Endothelial cell of umbilical vein (primary cell): ENCODE data around the gene CCDC3.

Experiments
- JUN ChIP-seq: IDR thresholded peaks from 2 replicates; pipeline ENCODE4 v1.6.1; 2011; ENCODE audit warnings: borderline replicate concordance, low read depth; ENCODE audit not compliant: insufficient read length, insufficient read depth
- TF ChIP-seq, protein P1 (sequence below), 2 donors: IDR thresholded peaks; 1 replicate in 1 of 2; 2 replicates in 1 of 2; pipeline ENCODE4 v1.5.1; 2011; ENCODE audit warnings: low read length in 2 of 2, mild to moderate bottlenecking in 2 of 2, moderate library complexity in 2 of 2, control low read depth in 1 of 2, inconsistent platforms in 1 of 2, low read depth in 1 of 2; ENCODE audit not compliant: insufficient read depth in 1 of 2; ENCODE audit errors: extremely low read depth in 1 of 2

- TF ChIP-seq, protein P1, sequence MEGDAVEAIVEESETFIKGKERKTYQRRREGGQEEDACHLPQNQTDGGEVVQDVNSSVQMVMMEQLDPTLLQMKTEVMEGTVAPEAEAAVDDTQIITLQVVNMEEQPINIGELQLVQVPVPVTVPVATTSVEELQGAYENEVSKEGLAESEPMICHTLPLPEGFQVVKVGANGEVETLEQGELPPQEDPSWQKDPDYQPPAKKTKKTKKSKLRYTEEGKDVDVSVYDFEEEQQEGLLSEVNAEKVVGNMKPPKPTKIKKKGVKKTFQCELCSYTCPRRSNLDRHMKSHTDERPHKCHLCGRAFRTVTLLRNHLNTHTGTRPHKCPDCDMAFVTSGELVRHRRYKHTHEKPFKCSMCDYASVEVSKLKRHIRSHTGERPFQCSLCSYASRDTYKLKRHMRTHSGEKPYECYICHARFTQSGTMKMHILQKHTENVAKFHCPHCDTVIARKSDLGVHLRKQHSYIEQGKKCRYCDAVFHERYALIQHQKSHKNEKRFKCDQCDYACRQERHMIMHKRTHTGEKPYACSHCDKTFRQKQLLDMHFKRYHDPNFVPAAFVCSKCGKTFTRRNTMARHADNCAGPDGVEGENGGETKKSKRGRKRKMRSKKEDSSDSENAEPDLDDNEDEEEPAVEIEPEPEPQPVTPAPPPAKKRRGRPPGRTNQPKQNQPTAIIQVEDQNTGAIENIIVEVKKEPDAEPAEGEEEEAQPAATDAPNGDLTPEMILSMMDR (IDR thresholded peaks at IDR 0.05; ENCODE audit: extremely low read depth in 1 of 2, insufficient read depth in 1 of 2, low read depth in 1 of 2, low read length in 2 of 2) = no peak
- TF ChIP-seq JUN = no peak
These were observed 133.3 kb downstream of the CCDC3 start for GRCh38 chr10:12868229-12868628.
